ENCODE data around the gene SEMA6C.

- TF ChIP-seq CTCF (IDR thresholded peaks at IDR 0.05) (no peak), POLR2A (IDR thresholded peaks at IDR 0.05) (no peak)
These were observed 12.9 kb upstream of the SEMA6C start for GRCh38 chr1:151159373-151159772.
